ENCODE data around the gene RPUSD1. TPM values are rescaled to one million over a fixed set of nuclear protein-coding genes. Genes with fewer than 3 reads are reported as not detected.

RPUSD1 gene
- total RNA-seq, 1 donor from 2014 or later, result 27.4 TPM

DNA sequence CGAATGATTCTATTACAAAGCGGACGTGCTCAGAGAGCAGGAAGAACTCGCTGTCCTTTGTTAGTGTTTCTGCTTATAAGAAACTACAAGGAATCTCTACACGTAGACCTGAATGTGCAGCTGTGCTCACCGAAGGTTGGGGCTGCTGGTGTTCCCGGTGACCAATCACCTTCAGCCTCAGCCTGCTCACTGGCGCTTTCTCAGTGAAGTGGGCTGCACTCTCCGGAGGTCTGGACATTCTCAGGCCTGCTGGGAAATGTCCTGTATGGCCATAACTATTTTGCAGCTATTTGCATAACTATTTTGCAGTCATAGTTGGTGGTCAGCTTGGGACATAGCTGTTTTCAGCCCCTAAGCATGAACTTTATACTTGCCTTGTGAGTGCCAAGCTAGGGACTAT is 37.7 kb downstream of the RPUSD1 start:
- Histone ChIP-seq H3K27me3 (ENCODE audit: control insufficient read depth, insufficient read depth, low read length) (peaks cover 4% of the 10 kb centered on the region), H3K36me3 (ENCODE audit: control insufficient read depth, insufficient read depth, low read length) (no peaks in the 10 kb centered on the region)

DNA sequence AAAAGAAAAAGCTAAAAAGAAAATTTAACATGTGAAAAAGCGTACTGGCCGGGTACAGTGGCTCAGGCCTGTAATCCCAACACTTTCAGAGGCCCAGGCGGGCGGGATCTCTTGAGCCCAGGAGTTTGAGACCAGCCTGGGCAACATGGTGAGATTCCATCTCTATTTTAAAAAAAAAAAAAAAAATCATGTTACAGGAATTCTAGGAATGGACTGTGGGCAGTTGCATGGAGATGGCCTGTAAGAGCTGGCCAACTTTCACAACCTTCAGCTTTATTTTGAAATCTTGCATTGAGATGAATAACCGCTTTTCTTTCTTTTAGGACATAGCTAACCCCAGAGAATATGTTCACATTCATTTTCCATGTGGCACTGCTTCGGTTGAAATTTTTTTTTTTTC is 39.2 kb downstream of the RPUSD1 start:
- H3K4me3 ChIP-seq (ENCODE audit: low read depth, low read length), result no peak overlapping the region
- FAIRE-seq (no peak), DNase-seq (ENCODE audit: low read depth) (no peak)
- TF ChIP-seq, protein P1, sequence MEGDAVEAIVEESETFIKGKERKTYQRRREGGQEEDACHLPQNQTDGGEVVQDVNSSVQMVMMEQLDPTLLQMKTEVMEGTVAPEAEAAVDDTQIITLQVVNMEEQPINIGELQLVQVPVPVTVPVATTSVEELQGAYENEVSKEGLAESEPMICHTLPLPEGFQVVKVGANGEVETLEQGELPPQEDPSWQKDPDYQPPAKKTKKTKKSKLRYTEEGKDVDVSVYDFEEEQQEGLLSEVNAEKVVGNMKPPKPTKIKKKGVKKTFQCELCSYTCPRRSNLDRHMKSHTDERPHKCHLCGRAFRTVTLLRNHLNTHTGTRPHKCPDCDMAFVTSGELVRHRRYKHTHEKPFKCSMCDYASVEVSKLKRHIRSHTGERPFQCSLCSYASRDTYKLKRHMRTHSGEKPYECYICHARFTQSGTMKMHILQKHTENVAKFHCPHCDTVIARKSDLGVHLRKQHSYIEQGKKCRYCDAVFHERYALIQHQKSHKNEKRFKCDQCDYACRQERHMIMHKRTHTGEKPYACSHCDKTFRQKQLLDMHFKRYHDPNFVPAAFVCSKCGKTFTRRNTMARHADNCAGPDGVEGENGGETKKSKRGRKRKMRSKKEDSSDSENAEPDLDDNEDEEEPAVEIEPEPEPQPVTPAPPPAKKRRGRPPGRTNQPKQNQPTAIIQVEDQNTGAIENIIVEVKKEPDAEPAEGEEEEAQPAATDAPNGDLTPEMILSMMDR (IDR thresholded peaks at IDR 0.05; ENCODE audit: insufficient read depth, low read length, severe bottlenecking), result no peak
- H3K36me3 ChIP-seq (ENCODE audit: control insufficient read depth, insufficient read depth, low read length), result no peaks in the 10 kb centered on the region
- H3K27me3 ChIP-seq (ENCODE audit: control insufficient read depth, insufficient read depth, low read length), result peaks cover 4% of the 10 kb centered on the region

More for the DNA sequence above, 37.7 kb downstream of the RPUSD1 start:
- FAIRE-seq (peak; percentile 60), DNase-seq (ENCODE audit: low read depth) (no peak)
- TF ChIP-seq, protein P1 (IDR thresholded peaks at IDR 0.05; ENCODE audit: insufficient read depth, low read length, severe bottlenecking), result no peak
- H3K4me3 ChIP-seq (ENCODE audit: low read depth, low read length), result no peak overlapping the region

DNA sequence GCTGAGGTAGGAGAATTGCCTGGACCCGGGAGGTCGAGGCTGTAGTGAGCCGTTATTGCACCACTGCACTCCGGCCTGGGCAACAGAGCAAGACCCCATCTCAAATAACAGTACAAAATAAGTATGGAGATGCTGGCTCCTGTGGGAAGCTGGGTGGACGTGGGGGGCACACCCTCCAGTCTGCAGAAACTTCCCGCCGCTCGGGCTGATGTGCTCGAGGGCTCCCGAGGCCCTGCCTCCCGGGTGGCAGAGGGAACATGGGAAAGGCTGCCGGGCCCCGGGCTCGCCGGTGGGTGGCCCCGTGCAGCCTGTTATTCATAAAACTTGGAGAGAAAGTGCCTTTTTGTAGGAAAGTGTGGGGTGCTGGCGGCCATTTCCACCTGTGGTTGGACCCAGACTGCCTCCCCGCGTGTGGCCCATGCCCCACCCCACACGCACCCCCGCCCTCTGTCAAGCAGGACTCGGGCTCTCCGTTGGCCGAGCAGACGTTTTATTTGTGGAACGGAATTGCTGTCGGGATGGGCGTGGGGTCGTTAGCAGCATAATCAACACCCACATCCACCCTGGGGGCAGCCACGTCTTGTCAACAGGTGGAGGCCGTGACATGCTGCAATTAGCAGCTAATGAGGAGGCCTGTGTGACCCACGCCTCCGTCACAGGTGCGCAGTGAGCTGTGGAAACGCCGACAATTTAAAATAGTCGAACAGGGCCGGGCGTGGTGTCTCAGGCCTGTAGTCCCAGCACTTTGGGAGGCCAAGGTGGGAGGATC is 40.0 kb downstream of the RPUSD1 start:
- FAIRE-seq, result no peak
- TF ChIP-seq, protein P1 (IDR thresholded peaks at IDR 0.05; ENCODE audit: insufficient read depth, low read length, severe bottlenecking), result no peak

DNA sequence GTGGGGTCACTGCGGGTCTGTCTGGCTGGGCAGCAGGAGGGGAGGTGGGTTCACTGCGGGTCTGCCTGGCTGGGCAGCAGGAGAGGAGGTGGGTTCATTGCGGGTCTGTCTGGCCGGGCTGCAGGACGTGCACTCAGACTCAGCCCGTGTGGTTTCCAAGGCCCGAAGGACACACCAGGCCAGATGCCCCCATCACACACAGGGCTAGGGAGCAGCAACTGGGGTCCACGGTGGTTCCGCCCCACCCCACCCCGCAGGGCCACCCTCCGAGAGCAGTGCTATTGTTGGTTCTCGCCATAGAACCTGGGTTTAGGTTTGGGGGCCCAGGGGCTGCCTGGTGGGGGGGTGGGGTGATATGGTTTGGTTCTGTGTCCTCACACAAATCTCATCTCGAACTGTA is 41.5 kb downstream of the RPUSD1 start:
- TF ChIP-seq, protein P1 (IDR thresholded peaks at IDR 0.05; ENCODE audit: insufficient read depth, low read length, severe bottlenecking), result no peak
- no peak for FAIRE-seq
- Histone ChIP-seq H3K27me3 (ENCODE audit: control insufficient read depth, insufficient read depth, low read length) (peaks cover 1% of the 10 kb centered on the region), H3K36me3 (ENCODE audit: control insufficient read depth, insufficient read depth, low read length) (no peaks in the 10 kb centered on the region), H3K4me3 (ENCODE audit: low read depth, low read length) (no peak overlapping the region)
- no peak for DNase-seq (ENCODE audit: low read depth)

More for the DNA sequence above, 40.0 kb downstream of the RPUSD1 start:
- Histone ChIP-seq H3K4me3 (ENCODE audit: low read depth, low read length) (no peak overlapping the region), H3K27me3 (ENCODE audit: control insufficient read depth, insufficient read depth, low read length) (peaks cover 4% of the 10 kb centered on the region), H3K36me3 (ENCODE audit: control insufficient read depth, insufficient read depth, low read length) (no peaks in the 10 kb centered on the region)
- DNase-seq (ENCODE audit: low read depth), result no peak

DNA sequence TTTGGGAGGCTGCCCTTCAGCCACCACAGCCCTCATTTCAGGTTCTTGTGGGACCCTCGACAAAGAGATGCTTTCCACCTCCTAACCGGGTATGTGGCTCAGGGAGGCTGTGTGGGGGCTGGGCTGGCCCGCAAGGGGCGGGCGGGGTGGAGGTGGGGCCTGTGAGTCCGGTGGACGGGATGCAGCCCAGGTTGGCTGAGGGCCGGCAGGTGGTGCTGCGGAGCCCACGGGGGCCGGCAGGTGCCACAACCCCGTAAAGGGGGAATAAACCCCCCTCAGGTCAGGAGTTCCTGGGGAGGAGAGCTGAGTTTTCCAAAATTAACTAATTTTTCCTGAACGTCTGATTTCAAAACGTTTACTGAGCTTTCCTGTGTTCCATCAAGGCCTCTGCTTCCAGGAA is 42.4 kb downstream of the RPUSD1 start:
- H3K4me3 ChIP-seq (ENCODE audit: low read depth, low read length), result no peak overlapping the region
- H3K36me3 ChIP-seq (ENCODE audit: control insufficient read depth, insufficient read depth, low read length), result no peaks in the 10 kb centered on the region
- no peak for DNase-seq (ENCODE audit: low read depth)
- H3K27me3 ChIP-seq (ENCODE audit: control insufficient read depth, insufficient read depth, low read length), result no peaks in the 10 kb centered on the region
- TF ChIP-seq, protein P1 (IDR thresholded peaks at IDR 0.05; ENCODE audit: insufficient read depth, low read length, severe bottlenecking), result peak; percentile 76
- no peak for FAIRE-seq

Measured in bronchial epithelial cell (primary cell).